Endothelial cell of umbilical vein (primary cell): ENCODE measurements around the gene CRISPLD2. TPM values are rescaled to one million over a fixed set of nuclear protein-coding genes. Genes with fewer than 3 reads are reported as not detected.

Experiments
- BruUV-seq: library from RNA; stranded (reverse); fragments of 400-500 nt; replicated peaks from 2 replicates; lab custom pipeline; 2021; lab: Mats Ljungman, UMichigan
- CTCF ChIA-PET: fragments of 300-600, 350-600 bp; sonication (Branson Sonifier 250); formaldehyde crosslinking; loops from one replicate; lab custom pipeline; 2021; ENCODE audit warnings: antibody characterized with exemption, inconsistent platforms; lab: Charles Lee
- POLR2A ChIA-PET: fragments of 300-600, 350-600 bp; sonication (Branson Sonifier 250); formaldehyde crosslinking; loops from one replicate; lab custom pipeline; 2021; ENCODE audit warnings: antibody characterized with exemption, inconsistent platforms; lab: Charles Lee
- DNase-seq: peaks from one replicate; pipeline ENCODE4 v3.0.0-alpha.2; 2011; ENCODE audit warnings: low read depth, low spot score
- FAIRE-seq: peaks from 2 replicates; lab custom pipeline; 2011; peaks lifted over from hg19 to GRCh38; lab: Jason Lieb, UNC
- H2AFZ ChIP-seq: 2 replicates; pipeline ENCODE4 v1.6.0; 2012; ENCODE audit warnings: low read depth, low read length, control low read depth, inconsistent platforms
- H3K27ac ChIP-seq: 2 replicates; pipeline ENCODE4 v1.5.1; 2011; ENCODE audit warnings: low read depth, mild to moderate bottlenecking, control low read depth, low read length, moderate library complexity; ENCODE audit not compliant: insufficient read depth
- H3K27me3 ChIP-seq, 2 experiments: 2 replicates each; pipeline versions ENCODE4 v1.6.0 to v1.6.1; 2011; ENCODE audit warnings: low read length in 2 of 2, mixed read lengths in 1 of 2; ENCODE audit not compliant: control insufficient read depth in 2 of 2, insufficient read depth in 2 of 2
- H3K36me3 ChIP-seq, 2 experiments: 2 replicates in 1 of 2; 3 replicates in 1 of 2; pipeline ENCODE4 v1.5.1; 2011; ENCODE audit warnings: low read length in 2 of 2, mild to moderate bottlenecking in 1 of 2, moderate library complexity in 1 of 2; ENCODE audit not compliant: control insufficient read depth in 2 of 2, insufficient read depth in 2 of 2; ENCODE audit errors: extremely low read depth in 1 of 2
- H3K4me1 ChIP-seq: 3 replicates; pipeline ENCODE4 v1.5.1; 2011; ENCODE audit warnings: mild to moderate bottlenecking, low read length; ENCODE audit not compliant: control insufficient read depth, insufficient read depth; ENCODE audit errors: extremely low read depth
- H3K4me2 ChIP-seq: 2 replicates; pipeline ENCODE4 v1.6.1; 2011; ENCODE audit warnings: low read length, control low read depth, mixed read lengths; ENCODE audit not compliant: insufficient read depth
- H3K4me3 ChIP-seq, 3 experiments: fragments of 200-600 bp in 1 of 3; sonication (generic), shearing (Covaris generic) in 1 of 3; replicated peaks in 1 of 3; 2 replicates each; pipeline ENCODE4 v1.5.1; 2011 to 2016; ENCODE audit warnings: control low read depth in 3 of 3, low read length in 3 of 3, mild to moderate bottlenecking in 2 of 3, inconsistent platforms in 1 of 3, low read depth in 1 of 3, moderate library complexity in 1 of 3; ENCODE audit not compliant: insufficient read depth in 1 of 3
- H3K79me2 ChIP-seq: 2 replicates; pipeline ENCODE4 v1.6.0; 2012; ENCODE audit warnings: low read length, inconsistent platforms; ENCODE audit not compliant: control insufficient read depth, insufficient read depth
- H3K9ac ChIP-seq: replicated peaks from 2 replicates; pipeline ENCODE3; 2011; ENCODE audit warnings: low read length, control low read depth; ENCODE audit not compliant: insufficient read depth; ENCODE audit errors: extremely low read depth
- H3K9me1 ChIP-seq: replicated peaks from 3 replicates; pipeline ENCODE4 v1.6.0; 2011; ENCODE audit warnings: mild to moderate bottlenecking, low read length; ENCODE audit not compliant: control insufficient read depth, insufficient read depth; ENCODE audit errors: extremely low read depth
- H3K9me3 ChIP-seq: replicated peaks from 2 replicates; pipeline ENCODE4 v1.5.1; 2012; ENCODE audit warnings: low read length, inconsistent platforms; ENCODE audit not compliant: control insufficient read depth, insufficient read depth
- H4K20me1 ChIP-seq: replicated peaks from 2 replicates; pipeline ENCODE3; 2011; ENCODE audit warnings: mild to moderate bottlenecking, low read length; ENCODE audit not compliant: control insufficient read depth, insufficient read depth; ENCODE audit errors: extremely low read depth
- EZH2 ChIP-seq: IDR thresholded peaks from 2 replicates; pipeline ENCODE4 v1.6.1; 2012; ENCODE audit warnings: borderline replicate concordance, low read depth, mild to moderate bottlenecking, moderate library complexity, low read length, inconsistent platforms; ENCODE audit not compliant: severe bottlenecking
- FOS ChIP-seq: IDR thresholded peaks from 2 replicates; pipeline ENCODE4 v1.6.1; 2011; ENCODE audit warnings: mild to moderate bottlenecking, low read length, moderate library complexity, borderline replicate concordance; ENCODE audit not compliant: insufficient read depth
- GATA2 ChIP-seq: IDR thresholded peaks from 2 replicates; pipeline ENCODE4 v1.7.0; 2011; ENCODE audit warnings: low read depth, mild to moderate bottlenecking, moderate library complexity, mixed read lengths, low read length; ENCODE audit not compliant: insufficient read length, insufficient read depth
- JUN ChIP-seq: IDR thresholded peaks from 2 replicates; pipeline ENCODE4 v1.6.1; 2011; ENCODE audit warnings: borderline replicate concordance, low read depth; ENCODE audit not compliant: insufficient read length, insufficient read depth
- MAX ChIP-seq: IDR thresholded peaks from 2 replicates; pipeline ENCODE4 v1.6.1; 2011; ENCODE audit not compliant: insufficient read depth, insufficient read length
- MYC ChIP-seq: IDR thresholded peaks from one replicate; pipeline ENCODE4 v1.6.1; 2011; ENCODE audit warnings: mild to moderate bottlenecking, low read depth, low read length
- POLR2A ChIP-seq: IDR thresholded peaks from 2 replicates; pipeline ENCODE4 v1.6.1; 2012; ENCODE audit warnings: low read depth, mild to moderate bottlenecking, control low read depth, low read length
- POLR2AphosphoS5 ChIP-seq: IDR thresholded peaks from 2 replicates; pipeline ENCODE4 v1.6.1; 2012; ENCODE audit warnings: low read depth, mild to moderate bottlenecking, control low read depth, low read length, moderate library complexity; ENCODE audit not compliant: insufficient read depth
- dilution Hi-C: fragments of 300-500 bp; cut with MboI; formaldehyde crosslinking; loops from one replicate; pipeline ENCODE4 v1.15.0; 2019; ENCODE audit warnings: low sequenced_read_pairs; ENCODE audit not compliant: extremely low pct_ligation_motif_present
- intact Hi-C: fragments of 100-400 bp; cut with micrococcal nuclease; formaldehyde crosslinking; loops from one replicate; pipeline ENCODE4 v1.10.0; 2022
- polyA plus RNA-seq, 4 experiments: library from polyadenylated mRNA; depleted of rRNA in 3 of 4; stranded (reverse) in 3 of 4; unstranded in 1 of 4; fragments of >200 nt; gene quantifications; 2 replicates each; pipeline versions ENCODE4 v1.2.1 to v1.2.3, GENCODE V29; 2011 to 2012; ENCODE audit warnings: missing spikeins in 1 of 4
- total RNA-seq: library from RNA; stranded (reverse); gene quantifications from 2 replicates; pipeline ENCODE4 v1.2.3, GENCODE V29; 2021
- TF ChIP-seq, protein P1 (sequence below), 2 donors: IDR thresholded peaks; 1 replicate in 1 of 2; 2 replicates in 1 of 2; pipeline ENCODE4 v1.5.1; 2011; ENCODE audit warnings: low read length in 2 of 2, mild to moderate bottlenecking in 2 of 2, moderate library complexity in 2 of 2, control low read depth in 1 of 2, inconsistent platforms in 1 of 2, low read depth in 1 of 2; ENCODE audit not compliant: insufficient read depth in 1 of 2; ENCODE audit errors: extremely low read depth in 1 of 2

The CRISPLD2 gene
- total and polyA plus RNA-seq, 2 donors (not counting 3 experiments of a cell fraction or from before 2014, with no cell fraction given), result 0.14 to 0.73 TPM

DNA sequence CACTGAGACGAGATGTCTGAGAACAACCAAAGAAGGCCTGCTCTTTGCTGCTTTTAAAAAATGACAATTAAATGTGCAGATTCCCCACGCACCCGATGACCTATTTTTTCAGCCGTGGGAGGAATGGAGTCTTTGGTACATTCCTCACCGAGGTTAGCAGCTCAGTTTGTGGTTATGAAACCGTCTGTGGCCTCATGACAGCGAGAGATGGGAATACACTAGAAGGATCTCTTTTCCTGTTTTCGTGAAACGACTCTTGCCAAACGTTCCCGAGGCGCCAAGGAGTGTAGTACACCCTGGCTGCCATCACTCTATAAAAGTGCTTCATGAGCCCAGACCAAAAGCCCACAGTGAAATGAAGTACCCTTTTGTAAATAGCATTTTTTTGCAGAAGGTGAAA, 87.8 kb downstream of the CRISPLD2 start:
- CTCF ChIA-PET, result no interaction called here
- Histone ChIP-seq H3K4me3 (no peak overlapping the region), H3K4me1 (no peaks in the 10 kb centered on the region), H2AFZ (no peak overlapping the region), H3K79me2 (no peaks in the 10 kb centered on the region), H3K9ac (no peak overlapping the region), H3K27me3 (no peaks in the 10 kb centered on the region), H3K4me2 (no peak overlapping the region), H3K27ac (no peak overlapping the region), H3K9me1 (no peaks in the 10 kb centered on the region), H3K9me3 (no peaks in the 10 kb centered on the region), H3K36me3 (no peaks in the 10 kb centered on the region), H4K20me1 (no peaks in the 10 kb centered on the region)
- DNase-seq, result no peak
- TF ChIP-seq, protein P1, sequence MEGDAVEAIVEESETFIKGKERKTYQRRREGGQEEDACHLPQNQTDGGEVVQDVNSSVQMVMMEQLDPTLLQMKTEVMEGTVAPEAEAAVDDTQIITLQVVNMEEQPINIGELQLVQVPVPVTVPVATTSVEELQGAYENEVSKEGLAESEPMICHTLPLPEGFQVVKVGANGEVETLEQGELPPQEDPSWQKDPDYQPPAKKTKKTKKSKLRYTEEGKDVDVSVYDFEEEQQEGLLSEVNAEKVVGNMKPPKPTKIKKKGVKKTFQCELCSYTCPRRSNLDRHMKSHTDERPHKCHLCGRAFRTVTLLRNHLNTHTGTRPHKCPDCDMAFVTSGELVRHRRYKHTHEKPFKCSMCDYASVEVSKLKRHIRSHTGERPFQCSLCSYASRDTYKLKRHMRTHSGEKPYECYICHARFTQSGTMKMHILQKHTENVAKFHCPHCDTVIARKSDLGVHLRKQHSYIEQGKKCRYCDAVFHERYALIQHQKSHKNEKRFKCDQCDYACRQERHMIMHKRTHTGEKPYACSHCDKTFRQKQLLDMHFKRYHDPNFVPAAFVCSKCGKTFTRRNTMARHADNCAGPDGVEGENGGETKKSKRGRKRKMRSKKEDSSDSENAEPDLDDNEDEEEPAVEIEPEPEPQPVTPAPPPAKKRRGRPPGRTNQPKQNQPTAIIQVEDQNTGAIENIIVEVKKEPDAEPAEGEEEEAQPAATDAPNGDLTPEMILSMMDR (IDR thresholded peaks at IDR 0.05; ENCODE audit: extremely low read depth in 1 of 2, insufficient read depth in 1 of 2, low read depth in 1 of 2, low read length in 2 of 2), result no peak
- TF ChIP-seq JUN (no peak), MYC (no peak), GATA2 (no peak), EZH2 (no peak), POLR2AphosphoS5 (no peak), FOS (no peak), POLR2A (no peak), MAX (no peak)
- intact Hi-C loops, result no loop called here
- no peak for FAIRE-seq
- POLR2A ChIA-PET, result no interaction called here
- BruUV-seq, result no TSS peak
- dilution Hi-C loops, result no loop called here
